Activated CD8-positive, alpha-beta T cell treated with anti-CD3 and anti-CD28 coated beads, Interleukin-2, amount 10 ng/mL, durations not matched to agents 7 days and 5 days (primary cell): ENCODE data around the gene EAF2. TPM values are rescaled to one million over a fixed set of nuclear protein-coding genes. Genes with fewer than 3 reads are reported as not detected.
"Not testable (repeated sequence)": the region's sequence is repeated elsewhere in the genome, so short reads cannot be mapped to it uniquely, and the experiment has no call there.

ENCODE experiments used
- ATAC-seq: fragments of 150-1000 bp; cut with Tn5 transposase; one replicate; pipeline ENCODE4 v1.10.0; 2021; ENCODE audit warnings: moderate library complexity
- CTCF ChIA-PET: fragments of 350-600 bp; sonication (Branson Sonifier 250); formaldehyde crosslinking; loops from one replicate; lab custom pipeline; 2021; ENCODE audit warnings: antibody characterized with exemption; lab: Charles Lee
- POLR2A ChIA-PET: fragments of 350-600 bp; sonication (Branson Sonifier 250); formaldehyde crosslinking; loops from one replicate; lab custom pipeline; 2021; ENCODE audit warnings: antibody characterized with exemption; lab: Charles Lee
- DNase-seq: peaks from one replicate; pipeline ENCODE4 v3.0.0-alpha.2; 2020
- H3K27ac Mint-ChIP-seq: one replicate; pipeline ENCODE4 v1.8.0; 2021; ENCODE audit warnings: mild to moderate bottlenecking, mixed read lengths
- H3K27me3 Mint-ChIP-seq: one replicate; pipeline ENCODE4 v1.8.0; 2021; ENCODE audit warnings: low read depth, mixed read lengths
- H3K36me3 Mint-ChIP-seq: one replicate; pipeline ENCODE4 v1.8.0; 2021; ENCODE audit warnings: low read depth, mixed read lengths
- H3K4me1 Mint-ChIP-seq: one replicate; pipeline ENCODE4 v1.8.0; 2021; ENCODE audit warnings: low read depth, mixed read lengths
- H3K4me3 Mint-ChIP-seq: one replicate; pipeline ENCODE4 v1.8.0; 2021; ENCODE audit warnings: mild to moderate bottlenecking, mixed read lengths
- H3K9me3 Mint-ChIP-seq: one replicate; pipeline ENCODE4 v1.8.0; 2022; ENCODE audit warnings: mixed read lengths; ENCODE audit not compliant: insufficient read depth
- total RNA-seq, 2 experiments: library from RNA; stranded (reverse); gene quantifications; one replicate each; pipeline ENCODE4 v1.2.3, GENCODE V29; 2021

EAF2 gene
- total RNA-seq, 2 experiments from 2014 or later: 12.8 to 13.1 TPM

- H3K4me1 Mint-ChIP-seq: peaks cover 18% of the 10 kb centered on the region
- ChIA-PET CTCF (interaction anchor here (0.7 to 1.5 kb wide), 2 partner anchors 10 to 557 kb away, joined by 3 to 4 read pairs; no protein-coding TSS in a partner anchor), POLR2A (interaction anchor here (0.8 kb wide), 1 partner anchor 62 kb away, joined by 4 read pairs; no protein-coding TSS in a partner anchor)
- H3K36me3 Mint-ChIP-seq: peaks cover 79% of the 10 kb centered on the region
- H3K27me3 Mint-ChIP-seq: no peaks in the 10 kb centered on the region
- DNase-seq (no peak), ATAC-seq (no peak)
- H3K4me3 Mint-ChIP-seq: no peak overlapping the region
- no peak overlapping the region for H3K27ac Mint-ChIP-seq
- H3K9me3 Mint-ChIP-seq: peaks cover 10% of the 10 kb centered on the region
Observed at GRCh38 chr3:121821421-121822199, 13.4 kb upstream of the EAF2 start.

- POLR2A ChIA-PET: no interaction called here
- H3K9me3 Mint-ChIP-seq: peaks cover 10% of the 10 kb centered on the region
- peaks cover 9% of the 10 kb centered on the region for H3K4me1 Mint-ChIP-seq
- ATAC-seq (no peak), DNase-seq (no peak)
- H3K27ac Mint-ChIP-seq: no peak overlapping the region
- H3K36me3 Mint-ChIP-seq: peaks cover 81% of the 10 kb centered on the region
- no peak overlapping the region for H3K4me3 Mint-ChIP-seq
- CTCF ChIA-PET: no interaction called here
- H3K27me3 Mint-ChIP-seq: no peaks in the 10 kb centered on the region
Observed at GRCh38 chr3:121822973-121823372, 12.0 kb upstream of the EAF2 start.

GRCh38 chr3:121834157-121834670, 795 bp upstream of the EAF2 start:
- H3K27me3 Mint-ChIP-seq: no peaks in the 10 kb centered on the region
- DNase-seq (no peak), ATAC-seq (no peak)
- POLR2A ChIA-PET: interaction anchor here (0.7 to 1.4 kb wide), 4 partner anchors 10 to 173 kb away, joined by 3 read pairs; partner anchors contain the start of gene HCLS1
- peak overlapping the region; percentile 84 for H3K4me3 Mint-ChIP-seq
- CTCF ChIA-PET: no interaction called here
- peak overlapping the region; percentile 86 for H3K27ac Mint-ChIP-seq
- peaks cover 36% of the 10 kb centered on the region for H3K4me1 Mint-ChIP-seq
- H3K36me3 Mint-ChIP-seq: peaks cover 33% of the 10 kb centered on the region
- no peaks in the 10 kb centered on the region for H3K9me3 Mint-ChIP-seq

- CTCF ChIA-PET: interaction anchor here (0.9 kb wide), 1 partner anchor 423 kb away, joined by 3 read pairs; no protein-coding TSS in a partner anchor
- Mint-ChIP-seq H3K27ac (peak overlapping the region; percentile 86), H3K9me3 (no peaks in the 10 kb centered on the region)
Observed at GRCh38 chr3:121835465-121835801, 424 bp downstream of the EAF2 start.

GRCh38 chr3:121836064-121836463, 1.1 kb downstream of the EAF2 start:
- DNase-seq (no peak), ATAC-seq (no peak)
- ChIA-PET POLR2A (interaction anchor here (1.4 kb wide), 1 partner anchor 293 kb away, joined by 3 read pairs; no protein-coding TSS in a partner anchor), CTCF (no interaction called here)
- peak overlapping the region; percentile 84 for H3K4me3 Mint-ChIP-seq
- peaks cover 33% of the 10 kb centered on the region for H3K36me3 Mint-ChIP-seq
- H3K9me3 Mint-ChIP-seq: no peaks in the 10 kb centered on the region
- no peaks in the 10 kb centered on the region for H3K27me3 Mint-ChIP-seq
- peaks cover 33% of the 10 kb centered on the region for H3K4me1 Mint-ChIP-seq
- H3K27ac Mint-ChIP-seq: peak overlapping the region; percentile 16

More at GRCh38 chr3:121835465-121835801, 424 bp downstream of the EAF2 start:
- POLR2A ChIA-PET: interaction anchor here (0.6 to 1.4 kb wide), 5 partner anchors 28 to 528 kb away, joined by 3 to 7 read pairs (median 3); partner anchors contain the start of gene HCLS1
- Mint-ChIP-seq H3K4me3 (peak overlapping the region; percentile 84), H3K27me3 (no peaks in the 10 kb centered on the region), H3K36me3 (peaks cover 39% of the 10 kb centered on the region), H3K4me1 (peaks cover 36% of the 10 kb centered on the region)
- DNase-seq: no peak
- no peak for ATAC-seq

GRCh38 chr3:121836481-121836880, 1.5 kb downstream of the EAF2 start:
- CTCF ChIA-PET: no interaction called here
- DNase-seq (no peak), ATAC-seq (no peak)
- no peaks in the 10 kb centered on the region for H3K9me3 Mint-ChIP-seq
- H3K27me3 Mint-ChIP-seq: no peaks in the 10 kb centered on the region
- POLR2A ChIA-PET: no interaction called here
- no peak overlapping the region for H3K27ac Mint-ChIP-seq
- H3K4me3 Mint-ChIP-seq: peak overlapping the region; percentile 84
- peaks cover 31% of the 10 kb centered on the region for H3K4me1 Mint-ChIP-seq
- H3K36me3 Mint-ChIP-seq: peaks cover 30% of the 10 kb centered on the region

GRCh38 chr3:121839962-121840361, 5.0 kb downstream of the EAF2 start:
- DNase-seq (no peak), ATAC-seq (no peak)
- Mint-ChIP-seq H3K27ac (no peak overlapping the region), H3K4me1 (peaks cover 11% of the 10 kb centered on the region), H3K36me3 (peaks cover 9% of the 10 kb centered on the region), H3K27me3 (no peaks in the 10 kb centered on the region), H3K9me3 (no peaks in the 10 kb centered on the region), H3K4me3 (no peak overlapping the region)
- ChIA-PET CTCF (no interaction called here), POLR2A (no interaction called here)

- no peaks in the 10 kb centered on the region for H3K27me3 Mint-ChIP-seq
- peaks cover 7% of the 10 kb centered on the region for H3K36me3 Mint-ChIP-seq
- DNase-seq (no peak), ATAC-seq (no peak)
- no peaks in the 10 kb centered on the region for H3K9me3 Mint-ChIP-seq
- ChIA-PET POLR2A (no interaction called here), CTCF (no interaction called here)
- no peaks in the 10 kb centered on the region for H3K4me1 Mint-ChIP-seq
- no peak overlapping the region for H3K27ac Mint-ChIP-seq
- no peak overlapping the region for H3K4me3 Mint-ChIP-seq
Observed at GRCh38 chr3:121844892-121845291, 9.9 kb downstream of the EAF2 start.

GRCh38 chr3:121852256-121852655, 17.2 kb downstream of the EAF2 start:
- CTCF ChIA-PET: no interaction called here
- ATAC-seq: no peak
- Mint-ChIP-seq H3K36me3 (peaks cover 6% of the 10 kb centered on the region), H3K4me1 (no peaks in the 10 kb centered on the region), H3K27me3 (no peaks in the 10 kb centered on the region), H3K27ac (no peak overlapping the region), H3K9me3 (no peaks in the 10 kb centered on the region), H3K4me3 (no peak overlapping the region)
- POLR2A ChIA-PET: no interaction called here
- no peak for DNase-seq

- no peak for ATAC-seq
- CTCF ChIA-PET: no interaction called here
- no peak for DNase-seq
- H3K27me3 Mint-ChIP-seq: no peaks in the 10 kb centered on the region
- peaks cover 23% of the 10 kb centered on the region for H3K36me3 Mint-ChIP-seq
- POLR2A ChIA-PET: no interaction called here
- H3K4me1 Mint-ChIP-seq: no peaks in the 10 kb centered on the region
- no peaks in the 10 kb centered on the region for H3K9me3 Mint-ChIP-seq
- H3K4me3 Mint-ChIP-seq: no peak overlapping the region
- no peak overlapping the region for H3K27ac Mint-ChIP-seq
Observed at GRCh38 chr3:121855555-121855954, 20.5 kb downstream of the EAF2 start.

- H3K36me3 Mint-ChIP-seq: peaks cover 34% of the 10 kb centered on the region
- H3K4me3 Mint-ChIP-seq, ATAC-seq, CTCF ChIA-PET, H3K27me3 Mint-ChIP-seq, POLR2A ChIA-PET, DNase-seq, H3K9me3 Mint-ChIP-seq, H3K27ac Mint-ChIP-seq, H3K4me1 Mint-ChIP-seq: not testable (repeated sequence)
Observed at GRCh38 chr3:121857778-121858177, 22.8 kb downstream of the EAF2 start.

- CTCF ChIA-PET, H3K27me3 Mint-ChIP-seq, H3K4me1 Mint-ChIP-seq, POLR2A ChIA-PET, DNase-seq, H3K4me3 Mint-ChIP-seq, H3K27ac Mint-ChIP-seq, H3K9me3 Mint-ChIP-seq, ATAC-seq: not testable (repeated sequence)
- H3K36me3 Mint-ChIP-seq: peaks cover 33% of the 10 kb centered on the region
Observed at GRCh38 chr3:121863247-121863646, 28.2 kb downstream of the EAF2 start.
